Uterus (tissue), 4 donors: ENCODE measurements around the gene OR7A17. TPM values are rescaled to one million over a fixed set of nuclear protein-coding genes. Genes with fewer than 3 reads are reported as not detected.

Experiments
- DNase-seq, 2 donors: peaks; one replicate each; pipeline ENCODE4 v3.0.0-alpha.2; 2019 to 2020
- H3K27ac ChIP-seq, 2 donors: fragments of 200-600 bp; sonication (generic); 1 replicate in 1 of 2; 2 replicates in 1 of 2; pipeline ENCODE4 v1.5.1; 2016 to 2018
- H3K27me3 ChIP-seq, 2 donors: fragments of 200-600 bp; sonication (generic); one replicate each; pipeline ENCODE4 v1.5.1; 2018 to 2019; ENCODE audit warnings: control low read depth in 1 of 2
- H3K36me3 ChIP-seq, 2 donors: fragments of 200-600 bp; sonication (generic); one replicate each; pipeline ENCODE4 v1.5.1; 2019; ENCODE audit warnings: control low read depth in 1 of 2
- H3K4me1 ChIP-seq, 2 donors: fragments of 200-600 bp; sonication (generic); one replicate each; pipeline ENCODE4 v1.5.1; 2018 to 2019; ENCODE audit warnings: control low read depth in 1 of 2
- H3K4me3 ChIP-seq, 2 donors: fragments of 200-600 bp; sonication (generic); 1 replicate in 1 of 2; 2 replicates in 1 of 2; pipeline ENCODE4 v1.5.1; 2018 to 2019; ENCODE audit warnings: mild to moderate bottlenecking in 1 of 2
- H3K9me3 ChIP-seq, 2 donors: fragments of 200-600 bp; sonication (generic); one replicate each; pipeline ENCODE4 v1.5.1; 2019; ENCODE audit warnings: control low read depth in 1 of 2
- POLR2A ChIP-seq, 2 donors: fragments of 450-650 bp; IDR thresholded peaks; one replicate each; pipeline ENCODE4 v1.6.1; 2016; ENCODE audit warnings: antibody characterized with exemption in 2 of 2, mild to moderate bottlenecking in 1 of 2, moderate library complexity in 1 of 2
- intact Hi-C: fragments of 100-400 bp; cut with DNase I; formaldehyde crosslinking; loops from one replicate; pipeline ENCODE4 v1.15.1; 2023; ENCODE audit warnings: low total_unique reads
- total RNA-seq, 4 donors: library from RNA; depleted of rRNA in 3 of 4; stranded (reverse); fragments of >200 nt in 3 of 4; gene quantifications; one replicate each; pipeline versions ENCODE4 v1.1.0 to v1.2.4, GENCODE V29; 2014 to 2023
- TF ChIP-seq, protein P1 (sequence below), 4 experiments: fragments of 200-600 bp in 2 of 4; fragments of 450-650 bp in 2 of 4; sonication (generic) in 2 of 4; IDR thresholded peaks; one replicate each; pipeline ENCODE4 v1.5.1; 2016 to 2019; ENCODE audit warnings: antibody characterized with exemption in 4 of 4, mild to moderate bottlenecking in 2 of 4, moderate library complexity in 1 of 4
- donor health status: DM: yes; HTN: yes; CAD: no.

OR7A17 gene
- not detected for total RNA-seq

DNA sequence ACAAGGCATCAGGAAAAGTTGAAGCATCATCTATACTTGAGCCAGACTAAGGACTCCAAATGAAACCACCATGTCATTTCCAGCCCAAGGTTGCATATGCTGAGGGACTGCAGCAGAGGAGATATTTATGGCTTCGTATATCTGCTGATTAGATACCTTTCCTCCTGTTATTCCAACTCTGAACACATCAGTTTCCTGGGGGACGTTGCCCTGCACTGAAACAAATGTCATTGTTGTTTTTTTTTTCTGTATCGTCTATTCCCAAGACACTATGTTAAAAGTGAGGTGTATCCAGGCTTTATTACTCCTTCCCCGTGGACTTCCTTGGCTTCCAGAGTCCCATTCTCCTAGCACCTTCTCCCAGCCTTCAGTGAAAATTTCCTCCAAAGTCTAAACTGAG lies at the start of gene OR7A17:
TSS of gene OR7A17 (minus strand) at position 101 of the 400 bp plus-strand sequence. CDS start 4,777 bp downstream, outside the sequence.
- intact Hi-C loops, result no loop called here
- H3K4me1 ChIP-seq, result no peaks in the 10 kb centered on the region
- no peaks in the 10 kb centered on the region for H3K27me3 ChIP-seq
- DNase-seq, result no peak
- TF ChIP-seq, protein P1, sequence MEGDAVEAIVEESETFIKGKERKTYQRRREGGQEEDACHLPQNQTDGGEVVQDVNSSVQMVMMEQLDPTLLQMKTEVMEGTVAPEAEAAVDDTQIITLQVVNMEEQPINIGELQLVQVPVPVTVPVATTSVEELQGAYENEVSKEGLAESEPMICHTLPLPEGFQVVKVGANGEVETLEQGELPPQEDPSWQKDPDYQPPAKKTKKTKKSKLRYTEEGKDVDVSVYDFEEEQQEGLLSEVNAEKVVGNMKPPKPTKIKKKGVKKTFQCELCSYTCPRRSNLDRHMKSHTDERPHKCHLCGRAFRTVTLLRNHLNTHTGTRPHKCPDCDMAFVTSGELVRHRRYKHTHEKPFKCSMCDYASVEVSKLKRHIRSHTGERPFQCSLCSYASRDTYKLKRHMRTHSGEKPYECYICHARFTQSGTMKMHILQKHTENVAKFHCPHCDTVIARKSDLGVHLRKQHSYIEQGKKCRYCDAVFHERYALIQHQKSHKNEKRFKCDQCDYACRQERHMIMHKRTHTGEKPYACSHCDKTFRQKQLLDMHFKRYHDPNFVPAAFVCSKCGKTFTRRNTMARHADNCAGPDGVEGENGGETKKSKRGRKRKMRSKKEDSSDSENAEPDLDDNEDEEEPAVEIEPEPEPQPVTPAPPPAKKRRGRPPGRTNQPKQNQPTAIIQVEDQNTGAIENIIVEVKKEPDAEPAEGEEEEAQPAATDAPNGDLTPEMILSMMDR (IDR thresholded peaks at IDR 0.05), result no peak
- no peak for TF ChIP-seq POLR2A (IDR thresholded peaks at IDR 0.05)
- no peaks in the 10 kb centered on the region for H3K36me3 ChIP-seq
- no peak within 1 kb of the TSS for H3K27ac ChIP-seq
- no peak within 1 kb of the TSS for H3K4me3 ChIP-seq
- H3K9me3 ChIP-seq, result no peaks in the 10 kb centered on the region

DNA sequence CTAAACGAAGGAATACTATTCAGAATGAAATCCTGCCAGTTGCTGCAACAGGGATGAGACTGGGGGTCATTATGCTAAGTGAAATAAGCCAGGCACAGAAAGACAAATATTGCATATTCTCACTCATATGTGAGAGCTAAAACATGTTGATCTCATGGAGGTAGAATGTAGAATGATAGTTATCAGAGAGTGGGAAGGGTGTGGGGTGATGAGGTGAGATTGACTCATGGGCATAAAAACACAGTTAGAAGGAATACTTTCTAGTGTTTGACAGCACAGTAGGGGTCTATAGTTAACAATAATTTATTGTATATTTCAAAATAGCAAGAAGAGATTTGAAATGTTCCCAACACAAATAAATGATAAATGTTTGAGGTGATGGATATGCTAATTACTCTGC lies 47.6 kb upstream of the OR7A17 start:
- no peak for TF ChIP-seq POLR2A (IDR thresholded peaks at IDR 0.05)
- TF ChIP-seq, protein P1 (IDR thresholded peaks at IDR 0.05), result no peak

DNA sequence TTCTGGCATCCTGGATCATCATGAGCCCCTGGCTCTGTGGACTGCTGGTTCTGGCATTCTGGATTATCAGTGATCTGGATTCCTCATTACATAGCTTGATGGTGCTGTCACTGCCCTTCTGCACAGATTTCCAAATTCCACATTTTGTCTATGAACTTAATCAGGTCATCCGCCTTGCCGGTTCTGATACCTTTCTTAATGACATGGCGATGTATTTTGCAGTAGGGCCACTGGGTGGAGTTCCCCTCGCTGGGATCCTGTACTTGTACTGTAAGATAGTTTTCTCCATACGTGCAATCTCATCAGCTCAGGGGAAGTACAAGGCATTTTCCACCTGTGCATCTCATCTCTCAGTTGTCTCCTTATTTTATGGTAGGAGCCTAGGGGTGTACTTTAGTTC lies 30.9 kb upstream of the OR7A17 start:
- intact Hi-C loops, result no loop called here
- Histone ChIP-seq H3K27me3 (no peaks in the 10 kb centered on the region), H3K9me3 (no peaks in the 10 kb centered on the region), H3K36me3 (no peaks in the 10 kb centered on the region), H3K4me1 (no peaks in the 10 kb centered on the region), H3K4me3 (no peak overlapping the region), H3K27ac (no peak overlapping the region)
- no peak for DNase-seq
- TF ChIP-seq, protein P1 (IDR thresholded peaks at IDR 0.05), result no peak
- no peak for TF ChIP-seq POLR2A (IDR thresholded peaks at IDR 0.05)

More for the DNA sequence above, 47.6 kb upstream of the OR7A17 start:
- Histone ChIP-seq H3K4me1 (no peaks in the 10 kb centered on the region), H3K27ac (no peak overlapping the region), H3K27me3 (peaks cover 0 to 6% of the 10 kb centered on the region in 2 donors), H3K4me3 (no peak overlapping the region), H3K9me3 (no peaks in the 10 kb centered on the region), H3K36me3 (no peaks in the 10 kb centered on the region)
- DNase-seq, result no peak
- intact Hi-C loops, result no loop called here

DNA sequence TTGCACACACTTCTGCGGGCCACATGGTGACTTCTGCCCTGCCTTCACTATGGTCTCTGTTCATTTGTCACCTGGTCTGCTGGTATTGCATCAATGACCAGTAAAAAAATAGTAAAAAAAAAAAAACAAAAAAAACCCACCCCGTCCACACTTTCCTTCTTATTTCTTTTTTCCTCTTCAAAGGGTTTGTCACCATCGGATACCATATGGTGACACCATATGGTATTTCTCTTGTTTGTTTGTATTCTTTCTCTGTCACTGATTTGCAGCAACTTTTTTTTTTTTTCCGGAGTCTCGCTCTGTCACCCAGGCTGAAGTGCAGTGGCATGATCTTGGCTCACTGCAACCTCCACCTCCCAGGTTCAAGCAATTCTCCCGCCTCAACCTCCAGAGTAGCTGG lies 29.2 kb upstream of the OR7A17 start:
- Histone ChIP-seq H3K9me3 (no peaks in the 10 kb centered on the region), H3K4me1 (no peaks in the 10 kb centered on the region), H3K27me3 (no peaks in the 10 kb centered on the region), H3K27ac (no peak overlapping the region), H3K4me3 (no peak overlapping the region), H3K36me3 (no peaks in the 10 kb centered on the region)
- intact Hi-C loops, result no loop called here
- TF ChIP-seq, protein P1 (IDR thresholded peaks at IDR 0.05), result no peak
- DNase-seq, result no peak

DNA sequence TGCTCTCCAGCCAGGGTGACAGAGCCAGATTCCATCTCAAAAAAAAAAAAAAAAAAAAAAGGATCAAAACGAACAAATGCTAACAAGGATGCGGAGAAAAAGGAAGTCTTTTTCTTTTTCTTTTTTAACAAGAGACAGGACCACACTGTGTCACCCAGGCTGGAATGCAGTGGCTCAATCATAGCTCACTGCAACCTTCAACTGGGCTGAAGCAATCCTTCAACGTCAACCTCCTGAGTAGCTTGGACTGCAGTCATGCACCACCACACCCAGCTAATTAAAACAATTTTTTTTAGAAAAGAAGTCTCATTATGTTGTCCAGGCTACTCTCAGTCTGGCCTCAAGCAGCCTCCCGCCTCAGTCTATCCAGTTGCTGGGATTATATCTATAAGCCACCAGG lies 20.8 kb upstream of the OR7A17 start:
- Histone ChIP-seq H3K4me1 (no peaks in the 10 kb centered on the region), H3K27me3 (no peaks in the 10 kb centered on the region), H3K27ac (no peak overlapping the region), H3K4me3 (no peak overlapping the region), H3K9me3 (no peaks in the 10 kb centered on the region), H3K36me3 (no peaks in the 10 kb centered on the region)
- TF ChIP-seq POLR2A (IDR thresholded peaks at IDR 0.05), result no peak
- TF ChIP-seq, protein P1 (IDR thresholded peaks at IDR 0.05), result no peak
- intact Hi-C loops, result no loop called here
- no peak for DNase-seq
